PC-3 (cell line): ENCODE measurements around the gene C1orf185. TPM values are rescaled to one million over a fixed set of nuclear protein-coding genes. Genes with fewer than 3 reads are reported as not detected.

ENCODE experiments used
- ATAC-seq: fragments of 200-7000 bp; cut with Tn5 transposase; 2 replicates; pipeline ENCODE4 v1.9.1; 2020; ENCODE audit warnings: mild to moderate bottlenecking, moderate library complexity
- BruUV-seq: library from RNA; stranded (reverse); fragments of 400-500 nt; replicated peaks from 2 replicates; lab custom pipeline; 2021; lab: Mats Ljungman, UMichigan
- CTCF ChIA-PET: fragments of 300-600 bp; sonication (Branson Sonifier 250); formaldehyde crosslinking; loops from one replicate; lab custom pipeline; 2022; ENCODE audit warnings: antibody characterized with exemption; lab: Charles Lee
- POLR2A ChIA-PET: fragments of 300-600 bp; sonication (Branson Sonifier 250); formaldehyde crosslinking; loops from one replicate; lab custom pipeline; 2022; ENCODE audit warnings: antibody characterized with exemption; ENCODE audit not compliant: unreplicated experiment; lab: Charles Lee
- DNase-seq: peaks from one replicate; pipeline ENCODE4 v3.0.0-alpha.2; 2015
- H2AFZ ChIP-seq: fragments of 300-600 bp; sonication (generic); 2 replicates; pipeline ENCODE4 v1.6.0; 2016; ENCODE audit warnings: antibody characterized with exemption, low read length
- H3F3A ChIP-seq: fragments of 300-600 bp; sonication (generic); one replicate; pipeline ENCODE4 v1.6.0; 2017; ENCODE audit warnings: antibody characterized with exemption, low read length, control low read depth, mild to moderate bottlenecking; ENCODE audit not compliant: unreplicated experiment
- H3K27ac ChIP-seq: fragments of 300-600 bp; sonication (generic); 2 replicates; pipeline ENCODE4 v1.5.1; 2016; ENCODE audit warnings: mild to moderate bottlenecking, low read length
- H3K27me3 ChIP-seq: fragments of 300-600 bp; sonication (generic); 2 replicates; pipeline ENCODE4 v1.6.1; 2016; ENCODE audit warnings: low read length, mixed read lengths
- H3K36me3 ChIP-seq: fragments of 300-600 bp; sonication (generic); 2 replicates; pipeline ENCODE4 v1.6.1; 2016; ENCODE audit warnings: low read depth, mixed run types, low read length, mixed read lengths
- H3K4me1 ChIP-seq: fragments of 300-600 bp; sonication (generic); 2 replicates; pipeline ENCODE4 v1.5.1; 2016; ENCODE audit warnings: low read length; ENCODE audit not compliant: insufficient read depth
- H3K4me2 ChIP-seq: fragments of 300-600 bp; sonication (generic); 2 replicates; pipeline ENCODE4 v1.6.0; 2016; ENCODE audit warnings: low read length
- H3K4me3 ChIP-seq: fragments of 300-600 bp; sonication (generic); 2 replicates; pipeline ENCODE4 v1.5.1; 2016; ENCODE audit warnings: mild to moderate bottlenecking, low read length, mixed read lengths
- H3K79me2 ChIP-seq: fragments of 300-600 bp; sonication (generic); 2 replicates; pipeline ENCODE4 v1.6.1; 2017; ENCODE audit warnings: low read length, mixed read lengths
- H3K9ac ChIP-seq: fragments of 300-600 bp; sonication (generic); 2 replicates; pipeline ENCODE4 v1.6.0; 2016; ENCODE audit warnings: mild to moderate bottlenecking, low read length
- H3K9me2 ChIP-seq: fragments of 300-600 bp; sonication (generic); replicated peaks from 2 replicates; pipeline ENCODE4 v1.6.1; 2016; ENCODE audit warnings: mixed run types, low read length, mixed read lengths
- H3K9me3 ChIP-seq: fragments of 300-600 bp; sonication (generic); 2 replicates; pipeline ENCODE4 v1.6.1; 2016; ENCODE audit warnings: low read length, mixed read lengths
- H4K20me1 ChIP-seq: fragments of 300-600 bp; sonication (generic); 2 replicates; pipeline ENCODE4 v1.6.1; 2016; ENCODE audit warnings: low read length, mixed read lengths
- EZH2 ChIP-seq: fragments of 300-600 bp; sonication (generic); IDR thresholded peaks from one replicate; pipeline ENCODE4 v1.6.1; 2017; ENCODE audit warnings: antibody characterized with exemption, mild to moderate bottlenecking, low read length; ENCODE audit not compliant: unreplicated experiment
- EZH2phosphoT487 ChIP-seq: fragments of 300-600 bp; sonication (generic); IDR thresholded peaks from 2 replicates; pipeline ENCODE4 v1.6.1; 2018; ENCODE audit warnings: mild to moderate bottlenecking, antibody characterized with exemption, low read length, borderline replicate concordance
- intact Hi-C: fragments of 100-400 bp; cut with micrococcal nuclease; formaldehyde crosslinking; loops from 2 replicates; pipeline ENCODE4 v1.9.0; 2023
- total RNA-seq: library from RNA; depleted of rRNA; stranded (reverse); fragments of >200 nt; gene quantifications from 2 replicates; pipeline ENCODE4 v1.2.3, GENCODE V29; 2014
- TF ChIP-seq, protein P1 (sequence below): fragments of 300-600 bp; sonication (generic); conservative IDR thresholded peaks from 2 replicates; pipeline ENCODE4 v1.5.1; 2017; ENCODE audit warnings: antibody characterized with exemption, low read depth, mild to moderate bottlenecking, low read length

The C1orf185 gene
- total RNA-seq, 1 experiment from 2014 or later = not detected

DNA sequence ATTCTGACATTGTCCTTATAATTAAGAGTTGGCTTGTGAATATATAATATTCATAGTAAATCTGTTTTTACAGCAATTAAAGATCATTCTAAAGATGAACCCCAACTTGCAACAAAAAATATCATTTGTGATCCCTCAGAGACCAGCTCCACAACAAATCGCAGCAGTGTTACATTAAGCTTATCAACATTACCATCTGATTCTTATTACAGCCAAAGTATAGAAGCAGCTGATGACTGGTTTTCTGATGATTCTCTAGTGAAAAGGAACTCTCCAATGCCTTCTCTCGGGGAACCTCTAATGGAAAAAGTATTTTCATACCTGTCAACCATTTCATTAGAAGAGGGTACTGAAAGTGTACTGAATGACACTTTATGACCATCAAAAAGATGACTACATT is 45.4 kb downstream of the C1orf185 start:
- no peaks in the 10 kb centered on the region for H3K27me3 ChIP-seq
- H3K9ac ChIP-seq = no peak overlapping the region
- DNase-seq (no peak), ATAC-seq (no peak)
- H3K79me2 ChIP-seq = no peaks in the 10 kb centered on the region
- ChIA-PET CTCF (no interaction called here), POLR2A (interaction anchor here (1.0 kb wide), 1 partner anchor 15 kb away, joined by 4 read pairs; no protein-coding TSS in a partner anchor)
- no peaks in the 10 kb centered on the region for H3K36me3 ChIP-seq
- H3K9me2 ChIP-seq = no peaks in the 10 kb centered on the region
- no peak overlapping the region for H3K4me2 ChIP-seq
- H3K4me1 ChIP-seq = peaks cover 5% of the 10 kb centered on the region; the same call in 1 of the 2 replicates
- no peak overlapping the region for H2AFZ ChIP-seq
- TF ChIP-seq EZH2 (no peak), EZH2phosphoT487 (no peak)
- TF ChIP-seq, protein P1, sequence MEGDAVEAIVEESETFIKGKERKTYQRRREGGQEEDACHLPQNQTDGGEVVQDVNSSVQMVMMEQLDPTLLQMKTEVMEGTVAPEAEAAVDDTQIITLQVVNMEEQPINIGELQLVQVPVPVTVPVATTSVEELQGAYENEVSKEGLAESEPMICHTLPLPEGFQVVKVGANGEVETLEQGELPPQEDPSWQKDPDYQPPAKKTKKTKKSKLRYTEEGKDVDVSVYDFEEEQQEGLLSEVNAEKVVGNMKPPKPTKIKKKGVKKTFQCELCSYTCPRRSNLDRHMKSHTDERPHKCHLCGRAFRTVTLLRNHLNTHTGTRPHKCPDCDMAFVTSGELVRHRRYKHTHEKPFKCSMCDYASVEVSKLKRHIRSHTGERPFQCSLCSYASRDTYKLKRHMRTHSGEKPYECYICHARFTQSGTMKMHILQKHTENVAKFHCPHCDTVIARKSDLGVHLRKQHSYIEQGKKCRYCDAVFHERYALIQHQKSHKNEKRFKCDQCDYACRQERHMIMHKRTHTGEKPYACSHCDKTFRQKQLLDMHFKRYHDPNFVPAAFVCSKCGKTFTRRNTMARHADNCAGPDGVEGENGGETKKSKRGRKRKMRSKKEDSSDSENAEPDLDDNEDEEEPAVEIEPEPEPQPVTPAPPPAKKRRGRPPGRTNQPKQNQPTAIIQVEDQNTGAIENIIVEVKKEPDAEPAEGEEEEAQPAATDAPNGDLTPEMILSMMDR = no peak
- intact Hi-C loops = no loop called here
- BruUV-seq = no TSS peak
- H3K27ac ChIP-seq = no peak overlapping the region
- no peaks in the 10 kb centered on the region for H4K20me1 ChIP-seq
- no peaks in the 10 kb centered on the region for H3F3A ChIP-seq
- no peaks in the 10 kb centered on the region for H3K9me3 ChIP-seq
- no peak overlapping the region for H3K4me3 ChIP-seq

DNA sequence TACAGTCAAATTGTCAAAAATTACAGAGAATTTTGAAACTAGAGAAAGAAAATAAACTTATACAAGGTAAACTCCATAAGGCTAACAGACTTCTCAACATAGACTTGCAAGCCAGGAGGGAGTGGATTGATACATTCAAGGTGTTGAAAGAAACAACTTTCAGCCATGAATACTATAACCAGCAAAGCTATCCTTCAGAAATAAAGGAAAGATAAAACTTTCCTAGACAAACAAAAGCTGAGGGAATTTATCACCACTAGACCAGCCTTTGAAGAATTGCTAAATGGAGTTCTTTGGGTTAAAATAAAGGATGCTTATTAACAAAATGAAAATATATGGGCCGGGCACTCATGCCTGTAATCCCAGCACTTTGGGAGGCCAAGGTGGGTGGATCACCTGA is 52.7 kb downstream of the C1orf185 start:
- no peak for DNase-seq
- no TSS peak for BruUV-seq

DNA sequence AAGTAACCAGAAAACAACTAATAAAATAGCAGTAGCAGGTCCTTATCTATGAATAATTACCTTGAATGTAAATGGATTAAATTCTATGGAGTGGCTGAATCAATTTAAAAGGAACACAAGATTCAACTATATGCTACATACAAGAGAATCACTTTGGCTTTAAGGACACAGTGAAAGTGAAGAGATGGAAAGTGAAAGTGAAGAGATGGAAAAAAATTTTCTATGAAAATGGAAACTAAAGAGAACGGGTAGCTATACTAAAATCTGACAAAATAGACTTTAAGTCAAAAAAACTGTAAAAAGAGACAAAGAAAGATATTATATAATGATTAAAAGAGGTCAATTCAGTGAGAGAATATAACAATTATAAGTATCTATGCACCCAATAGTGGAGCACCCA is 54.7 kb downstream of the C1orf185 start:
- Histone ChIP-seq H3K4me1 (no peaks in the 10 kb centered on the region), H3K27me3 (no peaks in the 10 kb centered on the region), H2AFZ (no peak overlapping the region), H3K27ac (no peak overlapping the region), H3F3A (no peaks in the 10 kb centered on the region), H3K79me2 (no peaks in the 10 kb centered on the region), H3K36me3 (no peaks in the 10 kb centered on the region; the same call in 1 of the 2 replicates), H3K4me2 (no peak overlapping the region), H3K9ac (no peak overlapping the region), H3K9me3 (peaks cover 12% of the 10 kb centered on the region), H3K4me3 (no peak overlapping the region), H4K20me1 (no peaks in the 10 kb centered on the region), H3K9me2 (no peaks in the 10 kb centered on the region)
- ChIA-PET POLR2A (no interaction called here), CTCF (no interaction called here)
- intact Hi-C loops = no loop called here
- TF ChIP-seq, protein P1 = no peak
- TF ChIP-seq EZH2phosphoT487 (no peak), EZH2 (no peak)
- no peak for ATAC-seq
- no TSS peak for BruUV-seq
- DNase-seq = no peak

More for the DNA sequence above, 52.7 kb downstream of the C1orf185 start:
- no peaks in the 10 kb centered on the region for H4K20me1 ChIP-seq
- TF ChIP-seq EZH2 (no peak), EZH2phosphoT487 (no peak)
- TF ChIP-seq, protein P1 = no peak
- H3K27me3 ChIP-seq = no peaks in the 10 kb centered on the region
- no peaks in the 10 kb centered on the region for H3F3A ChIP-seq
- intact Hi-C loops = no loop called here
- ATAC-seq = no peak
- peaks cover 12% of the 10 kb centered on the region for H3K9me3 ChIP-seq
- no peaks in the 10 kb centered on the region for H3K9me2 ChIP-seq
- H3K36me3 ChIP-seq = no peaks in the 10 kb centered on the region; the same call in 1 of the 2 replicates
- no peaks in the 10 kb centered on the region for H3K4me1 ChIP-seq
- ChIA-PET POLR2A (no interaction called here), CTCF (no interaction called here)
- no peak overlapping the region for H3K27ac ChIP-seq
- no peak overlapping the region for H3K4me2 ChIP-seq
- H3K79me2 ChIP-seq = no peaks in the 10 kb centered on the region
- H3K4me3 ChIP-seq = no peak overlapping the region
- H3K9ac ChIP-seq = no peak overlapping the region
- no peak overlapping the region for H2AFZ ChIP-seq
